GM12878 (cell line): Measurements from ENCODE around the gene NRP1. TPM values are rescaled to one million over a fixed set of nuclear protein-coding genes. Genes with fewer than 3 reads are reported as not detected.

Experiments
- ATAC-seq: fragments of 200-7000 bp; cut with Tn5 transposase; 3 replicates; pipeline ENCODE4 v1.9.1; 2020; ENCODE audit warnings: mild to moderate bottlenecking, moderate library complexity
- BruUV-seq: library from RNA; stranded (reverse); fragments of 400-500 nt; replicated peaks from 2 replicates; lab custom pipeline; 2021; lab: Mats Ljungman, UMichigan
- CTCF ChIA-PET: fragments of 300-600 bp; sonication (Branson Sonifier 250); formaldehyde crosslinking; extraction: SDS; loops from one replicate; lab custom pipeline; 2021; ENCODE audit warnings: inconsistent platforms; lab: Yijun Ruan, JAX
- POLR2A ChIA-PET: fragments of 350-600 bp; formaldehyde crosslinking; extraction: SDS; loops from one replicate; lab custom pipeline; 2021; ENCODE audit warnings: inconsistent platforms; lab: Charles Lee
- RAD21 ChIA-PET: fragments of 300-600 bp; sonication (Branson Sonifier 250); formaldehyde crosslinking; loops from one replicate; lab custom pipeline; 2023; ENCODE audit warnings: antibody characterized with exemption; ENCODE audit not compliant: unreplicated experiment; lab: Charles Lee
- SMC1A ChIA-PET: fragments of 300-600 bp; sonication (Branson Sonifier 250); formaldehyde crosslinking; loops from one replicate; lab custom pipeline; 2023; ENCODE audit not compliant: unreplicated experiment, uncharacterized antibody; lab: Charles Lee
- DNase-seq: peaks from one replicate; pipeline ENCODE4 v3.0.0-alpha.2; 2011; ENCODE audit warnings: low read depth, low spot score
- FAIRE-seq: peaks from 3 replicates; lab custom pipeline; 2011; peaks lifted over from hg19 to GRCh38; lab: Jason Lieb, UNC
- H2AFZ ChIP-seq: 2 replicates; pipeline ENCODE4 v1.6.0; 2011; ENCODE audit warnings: low read depth, low read length, control low read depth; ENCODE audit not compliant: control insufficient read depth
- H3K27ac ChIP-seq: 2 replicates; pipeline ENCODE4 v1.5.1; 2011; ENCODE audit warnings: control low read depth; ENCODE audit not compliant: control insufficient read depth, insufficient read depth
- H3K27me3 ChIP-seq, 2 experiments: replicated peaks in 1 of 2; 2 replicates each; pipeline versions ENCODE4 v1.6.0 to v1.6.1; 2011; ENCODE audit warnings: low read length in 1 of 2; ENCODE audit not compliant: control insufficient read depth in 2 of 2, insufficient read depth in 2 of 2
- H3K36me3 ChIP-seq, 2 experiments: 2 replicates each; pipeline ENCODE4 v1.5.1; 2011; ENCODE audit warnings: low read length in 1 of 2; ENCODE audit not compliant: control insufficient read depth in 2 of 2, insufficient read depth in 2 of 2
- H3K4me1 ChIP-seq: 2 replicates; pipeline ENCODE4 v1.6.1; 2011; ENCODE audit warnings: mild to moderate bottlenecking, low read length, moderate library complexity, mixed read lengths; ENCODE audit not compliant: control insufficient read depth, insufficient read depth
- H3K4me2 ChIP-seq: 2 replicates; pipeline ENCODE4 v1.6.0; 2011; ENCODE audit warnings: control low read depth; ENCODE audit not compliant: control insufficient read depth, insufficient read depth
- H3K4me3 ChIP-seq: fragments of 200-600 bp; sonication (generic); 2 replicates; pipeline ENCODE4 v1.5.1; 2016
- H3K79me2 ChIP-seq: 2 replicates; pipeline ENCODE4 v1.6.0; 2011; ENCODE audit warnings: low read length; ENCODE audit not compliant: control insufficient read depth, insufficient read depth
- H3K9ac ChIP-seq: 2 replicates; pipeline ENCODE4 v1.8.0; 2011; ENCODE audit warnings: low read length, control low read depth, mixed read lengths; ENCODE audit not compliant: control insufficient read depth, insufficient read depth
- H3K9me3 ChIP-seq: replicated peaks from 3 replicates; pipeline ENCODE4 v1.5.1; 2011; ENCODE audit warnings: mild to moderate bottlenecking, low read length; ENCODE audit not compliant: control insufficient read depth, insufficient read depth
- H4K20me1 ChIP-seq: 2 replicates; pipeline ENCODE4 v1.6.0; 2011; ENCODE audit not compliant: control insufficient read depth, insufficient read depth
- CBX5 ChIP-seq: sonication (generic); IDR thresholded peaks from 2 replicates; pipeline ENCODE4 v1.6.1; 2016; ENCODE audit warnings: low read depth, moderate library complexity, mild to moderate bottlenecking, inconsistent platforms
- EED ChIP-seq: sonication (generic); IDR thresholded peaks from 2 replicates; pipeline ENCODE4 v1.6.1; 2016; ENCODE audit warnings: antibody characterized with exemption, low read depth
- HDAC6 ChIP-seq: fragments of 200-600 bp; sonication (generic); IDR thresholded peaks from one replicate; pipeline ENCODE4 v1.8.0; 2017; ENCODE audit warnings: antibody characterized with exemption; ENCODE audit not compliant: unreplicated experiment
- MYC ChIP-seq: IDR thresholded peaks from 2 replicates; pipeline ENCODE4 v1.6.1; 2011; ENCODE audit warnings: mild to moderate bottlenecking, low read length, moderate library complexity, inconsistent platforms; ENCODE audit not compliant: insufficient read depth, insufficient replicate concordance, insufficient read length, severe bottlenecking
- POLR2AphosphoS5 ChIP-seq: IDR thresholded peaks from 2 replicates; pipeline ENCODE4 v1.6.1; 2011; ENCODE audit warnings: mild to moderate bottlenecking, low read length, inconsistent platforms
- RELA ChIP-seq: fragments of 450-650 bp; IDR thresholded peaks from 2 replicates; pipeline ENCODE4 v1.8.0; 2014; ENCODE audit warnings: borderline replicate concordance; ENCODE audit not compliant: partially characterized antibody
- SUZ12 ChIP-seq: fragments of 200-600 bp; sonication (generic); IDR thresholded peaks from one replicate; pipeline ENCODE4 v1.6.1; 2018; ENCODE audit warnings: antibody characterized with exemption, mild to moderate bottlenecking; ENCODE audit not compliant: unreplicated experiment
- ZNF207 ChIP-seq: fragments of 450-650 bp; IDR thresholded peaks from 2 replicates; pipeline ENCODE4 v1.6.1; 2014; ENCODE audit warnings: antibody characterized with exemption, mild to moderate bottlenecking, borderline replicate concordance
- WGBS: methylation state at CpG from one replicate; pipeline ENCODE4 v1.1.6; 2016; ENCODE audit warnings: low lambda C conversion rate; ENCODE audit not compliant: insufficient replicate concordance, insufficient coverage; ENCODE audit errors: missing lambda C conversion rate; 5-methylcytosine and 5-hydroxymethylcytosine counted together
- in situ Hi-C: fragments of 300-500 bp; cut with MboI; formaldehyde crosslinking; loops from 9 replicates; pipeline ENCODE4 v1.14.3; 2018; ENCODE audit warnings: mixed read lengths
- intact Hi-C: fragments of 100-400 bp; cut with micrococcal nuclease; formaldehyde crosslinking; loops from one replicate; pipeline ENCODE4 v1.14.2; 2022; ENCODE audit not compliant: unreplicated experiment
- polyA plus RNA-seq, 11 experiments: library from polyadenylated mRNA; depleted of rRNA in 4 of 11; unstranded in 6 of 11; stranded (reverse) in 5 of 11; fragments of >200 nt; fragmentation: Nextera tagmentation in 4 of 11; fragmentation: Illumina TruSeq in 1 of 11; extraction: Ambion mirVana in 4 of 11; extraction: Trizol in 1 of 11; gene quantifications; 1 replicate in 1 of 11; 2 replicates in 10 of 11; pipeline versions ENCODE4 v1.2.1 to v1.2.3, GENCODE V29; 2011 to 2016; ENCODE audit warnings: inconsistent platforms in 2 of 11, missing spikeins in 2 of 11, low read depth in 1 of 11
- total RNA-seq, 4 experiments: library from RNA; depleted of rRNA in 3 of 4; stranded (reverse); fragments of >200 nt in 3 of 4; fragmentation: Illumina TruSeq in 1 of 4; extraction: Trizol in 1 of 4; gene quantifications; 2 replicates each; pipeline versions ENCODE4 v1.2.1 to v1.2.3, GENCODE V29; 2013 to 2021
- TF ChIP-seq, protein P1 (sequence below): IDR thresholded peaks from 2 replicates; pipeline ENCODE4 v1.6.1; 2011; ENCODE audit warnings: low read depth, mild to moderate bottlenecking, low read length, moderate library complexity, borderline replicate concordance; ENCODE audit errors: extremely low read depth

The NRP1 gene
- total and polyA plus RNA-seq, 10 of the 15 experiments (the other 5 are each of a cell fraction or from before 2014, with no cell fraction given): 0.11 to 12.1 (median 0.52) TPM

DNA sequence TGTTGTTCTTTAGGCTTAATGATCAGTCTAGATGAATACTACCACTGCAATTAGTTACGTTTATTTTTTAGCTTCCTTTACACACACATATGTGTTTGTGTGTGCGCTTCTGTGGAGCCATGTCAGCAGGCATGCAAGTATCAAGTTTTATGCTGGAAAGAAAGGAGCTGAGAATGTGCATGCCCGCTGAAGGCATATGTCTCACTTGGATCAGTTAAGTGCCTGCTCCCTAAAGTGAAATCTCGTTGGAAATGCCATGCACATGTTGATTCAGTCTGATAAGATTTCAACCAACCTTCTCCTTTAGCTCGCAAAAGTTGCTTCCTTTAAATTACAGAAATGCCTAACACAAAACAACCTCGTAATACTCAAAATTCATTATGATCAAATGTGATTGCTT lies 10.7 kb downstream of the NRP1 start:
- intact Hi-C loops: no loop called here
- Histone ChIP-seq H2AFZ (no peak overlapping the region), H3K27ac (no peak overlapping the region)
- ATAC-seq: no peak
- TF ChIP-seq EED: no peak
- TF ChIP-seq SUZ12: no peak
- TF ChIP-seq RELA: no peak
- no peak for TF ChIP-seq HDAC6
- no peak for TF ChIP-seq MYC
- TF ChIP-seq, all 136 proteins: peak for 0
- no peak for FAIRE-seq
- H3K36me3 ChIP-seq: no peaks in the 10 kb centered on the region
- H4K20me1 ChIP-seq: no peaks in the 10 kb centered on the region
- WGBS: 30% methylated on average over 6 of the region's 6 CpGs
- no TSS peak for BruUV-seq
- no peaks in the 10 kb centered on the region for H3K27me3 ChIP-seq
- no peak overlapping the region for H3K9ac ChIP-seq
- no peaks in the 10 kb centered on the region for H3K9me3 ChIP-seq
- no peak for DNase-seq
- POLR2A ChIA-PET: no interaction called here
- in situ Hi-C loops: no loop called here
- CTCF ChIA-PET: interaction anchor here (0.6 to 2.0 kb wide), 4 partner anchors 8 to 1315 kb away, joined by 3 to 6 read pairs (median 4); no protein-coding TSS in a partner anchor
- SMC1A ChIA-PET: interaction anchor here (1.1 kb wide), 1 partner anchor 9 kb away, joined by 3 read pairs; no protein-coding TSS in a partner anchor
- H3K4me1 ChIP-seq: no peaks in the 10 kb centered on the region
- RAD21 ChIA-PET: no interaction called here
- no peak overlapping the region for H3K4me2 ChIP-seq
- H3K4me3 ChIP-seq: no peak overlapping the region
- H3K79me2 ChIP-seq: no peaks in the 10 kb centered on the region

- Histone ChIP-seq H3K9me3 (no peaks in the 10 kb centered on the region), H3K9ac (no peak overlapping the region), H3K36me3 (no peaks in the 10 kb centered on the region), H3K27ac (no peak overlapping the region), H3K79me2 (no peaks in the 10 kb centered on the region), H3K4me3 (no peak overlapping the region), H4K20me1 (no peaks in the 10 kb centered on the region), H3K4me1 (no peaks in the 10 kb centered on the region), H2AFZ (no peak overlapping the region), H3K4me2 (no peak overlapping the region), H3K27me3 (no peaks in the 10 kb centered on the region)
- RAD21 ChIA-PET: no interaction called here
- DNase-seq (no peak), ATAC-seq (no peak), FAIRE-seq (no peak)
- intact Hi-C loops: no loop called here
- CTCF ChIA-PET: interaction anchor here (0.6 kb wide), 1 partner anchor 615 kb away, joined by 3 read pairs; no protein-coding TSS in a partner anchor
- 32% methylated on average over 6 of the region's 6 CpGs for WGBS
- TF ChIP-seq ZNF207 (no peak), POLR2AphosphoS5 (no peak), CBX5 (no peak)
- TF ChIP-seq, protein P1, sequence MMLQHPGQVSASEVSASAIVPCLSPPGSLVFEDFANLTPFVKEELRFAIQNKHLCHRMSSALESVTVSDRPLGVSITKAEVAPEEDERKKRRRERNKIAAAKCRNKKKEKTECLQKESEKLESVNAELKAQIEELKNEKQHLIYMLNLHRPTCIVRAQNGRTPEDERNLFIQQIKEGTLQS: no peak
- no TSS peak for BruUV-seq
- in situ Hi-C loops: no loop called here
- POLR2A ChIA-PET: no interaction called here
- SMC1A ChIA-PET: interaction anchor here (1.0 kb wide), 1 partner anchor 186 kb away, joined by 3 read pairs; no protein-coding TSS in a partner anchor
Observed at GRCh38 chr10:33321516-33321915, 13.0 kb downstream of the NRP1 start.
